IPS-15b (cell line): Measurements from ENCODE around the gene NASP.

Source experiments
- H3K27me3 ChIP-seq: one replicate; pipeline ENCODE4 v1.6.1; 2013; ENCODE audit warnings: low read length; ENCODE audit not compliant: control insufficient read depth, insufficient read depth
- H3K36me3 ChIP-seq: one replicate; pipeline ENCODE4 v1.6.1; 2013; ENCODE audit warnings: low read length; ENCODE audit not compliant: control insufficient read depth, insufficient read depth
- H3K4me1 ChIP-seq: one replicate; pipeline ENCODE4 v1.6.1; 2013; ENCODE audit warnings: mild to moderate bottlenecking, low read length; ENCODE audit not compliant: control insufficient read depth, insufficient read depth
- H3K4me3 ChIP-seq: one replicate; pipeline ENCODE4 v1.5.1; 2013; ENCODE audit warnings: low read depth, low read length
- H3K9ac ChIP-seq: one replicate; pipeline ENCODE4 v1.6.1; 2013; ENCODE audit warnings: low read depth, mild to moderate bottlenecking, low read length
- H3K9me3 ChIP-seq: one replicate; pipeline ENCODE4 v1.6.1; 2013; ENCODE audit warnings: mild to moderate bottlenecking, low read length; ENCODE audit not compliant: control insufficient read depth, insufficient read depth

NASP gene

GRCh38 chr1:45656573-45657226 is 72.9 kb downstream of the NASP start:
- Histone ChIP-seq H3K27me3 (no peaks in the 10 kb centered on the region), H3K4me1 (no peaks in the 10 kb centered on the region), H3K9ac (no peak overlapping the region), H3K36me3 (peaks cover 46% of the 10 kb centered on the region), H3K4me3 (no peak overlapping the region), H3K9me3 (no peaks in the 10 kb centered on the region)

GRCh38 chr1:45658171-45658570 is 74.3 kb downstream of the NASP start:
- H3K9ac ChIP-seq, result no peak overlapping the region
- no peak overlapping the region for H3K4me3 ChIP-seq
- H3K36me3 ChIP-seq, result peaks cover 40% of the 10 kb centered on the region
- H3K4me1 ChIP-seq, result no peaks in the 10 kb centered on the region
- H3K9me3 ChIP-seq, result no peaks in the 10 kb centered on the region
- no peaks in the 10 kb centered on the region for H3K27me3 ChIP-seq

GRCh38 chr1:45659222-45659621 is 75.4 kb downstream of the NASP start:
- no peak overlapping the region for H3K4me3 ChIP-seq
- no peaks in the 10 kb centered on the region for H3K27me3 ChIP-seq
- H3K4me1 ChIP-seq, result no peaks in the 10 kb centered on the region
- no peak overlapping the region for H3K9ac ChIP-seq
- peaks cover 39% of the 10 kb centered on the region for H3K36me3 ChIP-seq
- H3K9me3 ChIP-seq, result no peaks in the 10 kb centered on the region

GRCh38 chr1:45660336-45660735 is 76.5 kb downstream of the NASP start:
- H3K9ac ChIP-seq, result no peak overlapping the region
- no peak overlapping the region for H3K4me3 ChIP-seq
- H3K36me3 ChIP-seq, result peaks cover 30% of the 10 kb centered on the region
- no peaks in the 10 kb centered on the region for H3K4me1 ChIP-seq
- no peaks in the 10 kb centered on the region for H3K27me3 ChIP-seq
- no peaks in the 10 kb centered on the region for H3K9me3 ChIP-seq

GRCh38 chr1:45666836-45667235 is 83.0 kb downstream of the NASP start:
- Histone ChIP-seq H3K27me3 (no peaks in the 10 kb centered on the region), H3K9me3 (no peaks in the 10 kb centered on the region), H3K36me3 (no peaks in the 10 kb centered on the region), H3K4me1 (no peaks in the 10 kb centered on the region), H3K4me3 (no peak overlapping the region), H3K9ac (no peak overlapping the region)

GRCh38 chr1:45667321-45668111 is 83.7 kb downstream of the NASP start:
- H3K27me3 ChIP-seq, result no peaks in the 10 kb centered on the region
- no peak overlapping the region for H3K9ac ChIP-seq
- H3K4me1 ChIP-seq, result no peaks in the 10 kb centered on the region
- no peak overlapping the region for H3K4me3 ChIP-seq
- no peaks in the 10 kb centered on the region for H3K9me3 ChIP-seq
- H3K36me3 ChIP-seq, result no peaks in the 10 kb centered on the region
